COLO829 (cell line): ENCODE data around the gene TNS1.

ENCODE experiments used
- DNase-seq: peaks from one replicate; pipeline ENCODE4 v3.0.0; 2012; ENCODE audit warnings: low spot score

The TNS1 gene

DNA sequence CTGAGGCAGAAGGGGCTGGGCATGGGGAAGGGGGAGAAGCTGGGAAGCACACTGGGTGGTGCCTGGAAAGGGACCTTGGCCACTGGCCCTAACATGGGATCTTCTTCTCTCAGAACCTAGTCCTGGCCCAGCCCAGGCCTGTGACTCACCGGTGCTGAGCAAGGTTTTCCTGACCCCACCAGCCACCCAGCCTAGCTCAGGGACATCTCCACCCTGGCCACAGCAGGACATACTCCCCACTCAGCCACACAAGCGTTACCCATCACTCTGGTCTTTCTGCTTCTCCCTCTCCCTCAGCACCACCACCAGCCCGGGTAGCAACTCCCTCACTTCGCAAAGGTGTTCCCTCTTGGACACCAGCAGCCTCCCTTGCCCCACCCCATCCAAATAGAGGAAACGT is 22.8 kb downstream of the TNS1 start:
- DNase-seq = no peak

DNA sequence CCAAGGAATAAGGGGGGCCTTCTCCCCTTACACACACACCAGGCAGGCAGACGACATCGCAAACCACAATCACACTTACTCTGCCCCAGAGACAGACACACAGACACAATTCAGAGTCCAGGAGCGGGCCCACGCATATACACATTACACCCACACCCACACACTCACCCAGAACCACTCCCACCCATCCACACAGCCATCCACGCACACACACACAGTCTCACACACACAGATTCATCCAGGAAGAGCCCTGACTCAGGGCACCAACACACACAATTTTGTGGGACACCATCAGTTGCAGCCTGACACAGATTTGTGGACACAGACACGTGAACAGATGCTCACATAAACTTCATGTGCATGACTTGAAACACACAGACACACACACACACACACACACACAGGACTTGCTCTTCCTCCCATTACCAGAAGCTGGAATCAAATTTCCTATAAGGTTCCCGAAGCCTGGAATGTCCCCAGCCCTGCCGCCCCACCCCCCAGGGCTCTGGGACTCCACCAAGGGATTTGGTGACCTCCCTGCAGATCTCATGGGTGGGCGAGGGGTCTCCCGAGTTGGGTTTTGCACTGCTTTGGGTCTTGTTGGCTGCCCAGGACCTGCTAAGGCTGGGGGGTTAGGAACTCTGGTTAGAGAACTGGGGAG is 23.5 kb downstream of the TNS1 start:
- DNase-seq = no peak

DNA sequence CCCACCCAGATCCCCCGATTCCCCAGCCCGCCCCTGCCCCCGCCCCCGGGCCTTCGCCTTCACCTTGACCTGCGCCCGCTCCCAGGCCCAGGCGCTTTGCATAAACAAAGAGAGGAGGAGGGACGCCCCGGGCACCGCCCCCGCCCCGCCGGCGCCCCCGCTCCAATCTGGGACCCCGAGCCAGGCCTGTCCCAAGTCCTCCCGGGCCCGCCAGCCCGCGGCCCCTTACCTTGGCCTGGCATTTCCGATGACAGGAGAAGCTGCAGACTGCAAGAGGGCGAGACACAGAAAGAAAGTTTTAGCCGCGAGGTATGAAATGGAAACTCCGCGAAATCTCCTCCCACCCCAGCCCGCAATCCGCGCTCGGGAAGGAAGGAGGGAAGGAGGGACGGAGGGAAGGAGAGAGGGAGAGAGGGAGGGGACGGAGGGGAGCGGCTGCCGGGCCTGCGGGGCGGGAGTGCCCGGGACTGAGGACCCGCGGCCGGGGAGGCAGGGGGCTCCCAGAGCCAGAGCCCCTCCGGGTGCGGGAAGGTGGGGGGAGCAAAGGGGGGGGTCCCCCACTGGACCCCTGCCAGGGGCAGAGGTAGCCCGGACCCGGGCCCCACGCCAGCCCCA is 24.2 kb downstream of the TNS1 start:
- no peak for DNase-seq

DNA sequence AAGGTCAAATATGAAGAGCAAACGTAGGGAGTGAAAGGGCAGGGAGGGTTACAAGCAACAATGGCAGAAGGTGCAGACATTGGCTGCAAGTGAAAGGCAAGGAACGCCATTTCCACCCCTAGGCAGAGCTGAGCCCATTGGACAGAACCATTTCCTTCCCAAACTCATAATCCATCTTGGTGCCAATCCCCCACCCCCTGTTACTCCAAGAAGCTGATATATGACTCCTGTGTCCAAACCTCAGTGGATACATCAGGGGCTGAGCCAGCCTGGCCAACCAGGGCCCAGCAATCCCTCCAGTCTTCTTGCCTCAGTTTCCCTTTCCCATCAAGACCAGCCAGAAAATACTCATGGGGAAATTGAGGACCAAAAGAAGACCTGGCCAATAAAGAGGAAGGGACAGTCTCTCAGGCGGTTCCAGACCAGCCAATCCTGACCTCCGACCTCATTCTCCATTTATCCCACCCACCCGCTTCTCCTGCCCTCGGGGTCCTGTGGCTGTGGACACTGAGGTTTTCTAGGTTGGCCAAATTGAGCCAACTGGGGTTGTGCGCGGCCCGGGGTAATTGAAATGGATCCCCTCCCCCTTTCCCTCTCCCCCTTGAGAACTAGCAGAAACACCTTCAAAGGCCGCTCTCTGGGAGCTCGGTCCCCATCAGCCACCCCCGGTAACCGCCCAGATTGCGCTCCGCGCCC is 24.8 kb downstream of the TNS1 start:
- no peak for DNase-seq

DNA sequence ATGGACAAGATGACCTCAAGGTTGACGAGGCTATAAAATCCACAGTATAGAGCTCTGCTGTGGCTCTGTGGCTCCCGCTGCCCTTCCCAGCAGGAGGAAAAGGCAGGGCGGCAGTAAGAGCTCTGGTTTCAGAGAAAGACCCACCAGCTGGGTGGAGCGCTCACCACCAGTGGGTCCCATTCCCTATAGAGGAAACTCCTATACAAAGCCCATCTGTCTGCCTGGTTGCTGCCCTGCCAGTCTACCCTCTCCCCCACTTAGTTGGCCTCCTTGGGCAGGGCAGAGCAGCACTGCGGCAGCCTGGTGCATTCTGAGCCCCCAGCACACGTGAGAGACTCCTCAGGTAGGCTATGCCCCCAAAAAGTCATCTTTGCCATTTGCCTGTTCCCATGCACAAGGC is 26.5 kb downstream of the TNS1 start:
- DNase-seq = no peak

DNA sequence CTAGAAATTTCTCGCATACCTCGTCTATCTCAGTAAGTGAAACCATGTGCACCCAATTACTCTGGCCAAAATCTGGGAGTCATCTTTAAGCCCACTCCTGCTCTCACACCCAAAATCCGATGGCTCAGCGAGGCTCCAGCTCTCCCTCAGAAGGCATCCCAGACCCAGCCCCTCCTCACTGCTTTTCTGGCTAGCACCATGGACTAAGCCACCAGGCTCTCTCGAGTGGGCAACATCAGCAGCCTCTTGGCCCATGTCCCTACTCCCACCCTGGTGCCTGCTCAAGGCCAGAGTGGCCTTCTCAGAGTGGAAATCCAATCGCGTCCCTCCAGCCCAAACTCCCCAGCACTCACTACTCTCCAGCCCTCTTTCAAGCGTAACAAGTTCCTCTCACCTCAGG is 27.2 kb downstream of the TNS1 start:
- no peak for DNase-seq

DNA sequence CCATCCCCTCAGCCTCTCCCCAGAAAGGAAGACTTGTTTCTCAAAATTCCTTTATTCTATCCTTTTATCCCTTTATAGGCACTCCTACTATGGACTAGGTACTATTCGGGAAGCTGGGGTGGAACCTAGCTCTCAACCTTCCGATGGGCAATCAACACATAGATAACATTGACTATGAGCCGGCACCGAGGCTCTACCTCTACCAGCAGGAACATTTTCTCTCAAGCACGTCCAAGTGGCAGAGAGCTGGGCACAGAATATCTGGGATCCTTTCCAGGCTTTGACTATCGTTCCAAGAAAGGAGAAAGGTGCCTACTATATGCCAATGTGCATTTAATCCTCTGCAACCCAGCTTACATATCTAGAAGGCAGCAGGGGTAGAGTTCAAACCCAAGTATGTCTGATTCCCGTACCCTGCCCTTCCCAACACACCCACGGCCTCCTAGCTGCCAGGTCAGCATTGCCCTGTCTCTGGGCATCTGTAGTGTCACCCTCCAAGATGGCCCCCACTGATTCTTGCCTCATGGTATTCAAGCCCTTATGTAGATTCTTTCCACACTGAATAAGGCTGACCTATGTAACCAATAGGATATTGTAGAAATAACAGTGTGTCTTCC is 28.3 kb downstream of the TNS1 start:
- DNase-seq = no peak

DNA sequence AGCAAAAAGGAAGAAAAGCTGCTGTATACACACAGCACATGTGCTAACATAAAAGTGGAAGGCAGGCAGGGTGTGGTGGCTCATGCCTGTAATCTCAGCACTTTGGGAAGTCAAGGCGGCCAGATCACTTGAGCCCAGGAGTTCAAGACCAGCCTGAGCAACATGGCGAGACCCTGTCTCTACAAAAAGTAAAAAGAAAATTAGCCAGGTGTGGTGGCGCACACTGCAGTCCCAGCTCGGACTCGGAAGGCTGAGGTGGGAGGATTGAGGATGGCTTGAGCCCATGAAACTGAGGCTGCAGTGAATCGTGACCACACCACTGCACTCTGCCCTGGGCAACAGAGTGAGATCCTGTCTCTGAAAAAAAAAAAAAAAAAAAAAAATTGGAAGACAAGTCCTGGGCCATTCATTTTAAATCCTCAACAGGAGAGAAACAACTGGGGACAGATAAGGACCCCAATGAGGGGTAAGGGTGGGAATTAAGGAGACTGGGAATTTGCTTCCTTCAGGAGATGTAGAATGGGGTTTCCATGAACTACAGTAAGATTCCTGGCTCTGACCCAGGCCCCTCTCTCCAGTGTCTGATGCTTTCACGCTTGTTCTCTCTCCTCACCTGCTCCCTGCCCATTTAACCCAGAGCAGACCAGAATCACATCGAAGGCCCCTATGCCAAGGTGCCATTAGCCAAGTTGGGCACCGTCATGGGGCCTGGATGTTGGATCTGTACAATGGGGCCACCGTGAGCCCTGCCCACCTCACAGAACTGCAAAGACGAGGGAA is 29.6 kb downstream of the TNS1 start:
- DNase-seq = no peak

DNA sequence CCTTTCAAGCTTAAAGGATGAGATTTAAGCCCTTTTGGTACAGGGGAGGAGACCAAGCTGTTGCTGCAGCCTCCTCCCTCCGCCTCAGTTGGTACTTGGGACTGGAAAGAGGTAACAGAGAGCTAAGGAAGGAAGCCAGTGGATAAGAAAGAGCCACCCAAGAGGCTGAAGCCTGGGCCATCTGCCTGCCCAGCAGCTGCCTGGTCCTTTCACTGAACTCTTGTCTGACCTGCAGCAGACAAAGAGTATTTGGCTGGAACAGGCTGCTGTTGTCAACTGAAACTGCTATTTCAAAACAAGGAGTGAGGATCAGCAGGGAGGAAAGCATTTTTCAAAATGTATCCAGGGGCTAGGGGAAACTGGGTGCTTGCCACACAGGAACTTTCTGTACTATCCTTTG is 30.3 kb downstream of the TNS1 start:
- no peak for DNase-seq

DNA sequence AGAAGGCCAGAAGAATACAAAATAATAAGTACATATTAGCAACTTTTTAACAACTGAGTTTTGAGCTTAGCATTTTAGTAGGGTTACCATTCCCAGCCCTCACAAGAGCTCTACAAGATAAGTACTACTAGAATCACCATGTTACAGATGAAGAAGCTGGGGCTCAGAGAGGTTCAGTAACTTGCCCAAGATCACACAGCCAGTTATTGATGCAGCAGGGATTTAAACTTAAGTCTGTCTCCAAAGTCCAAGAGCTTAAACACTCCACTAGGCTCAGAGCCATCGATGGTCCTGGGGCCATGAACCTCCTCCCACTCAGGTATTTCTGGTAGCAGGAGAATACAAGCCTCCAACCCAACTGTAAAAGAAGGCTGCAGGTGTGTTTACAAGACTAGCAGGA is 30.8 kb downstream of the TNS1 start:
- no peak for DNase-seq

DNA sequence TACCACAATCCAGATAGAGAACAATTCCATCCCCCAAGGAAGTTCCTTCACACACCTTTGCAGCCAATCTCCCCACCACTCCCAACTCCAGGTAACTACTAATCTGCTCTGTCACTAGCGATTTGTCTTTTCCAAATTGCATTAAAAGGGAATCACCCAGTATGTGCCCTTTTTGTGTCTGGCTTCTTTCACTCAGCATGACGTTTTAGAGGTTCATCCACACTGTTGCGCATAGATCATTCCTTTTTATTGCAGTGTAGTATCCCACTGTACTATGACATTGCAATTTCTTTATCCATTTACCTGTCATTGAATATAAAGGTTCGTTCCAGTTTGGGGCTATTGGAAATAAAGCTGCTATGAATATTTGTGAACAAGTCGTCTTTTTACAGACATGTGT is 31.6 kb downstream of the TNS1 start:
- no peak for DNase-seq

DNA sequence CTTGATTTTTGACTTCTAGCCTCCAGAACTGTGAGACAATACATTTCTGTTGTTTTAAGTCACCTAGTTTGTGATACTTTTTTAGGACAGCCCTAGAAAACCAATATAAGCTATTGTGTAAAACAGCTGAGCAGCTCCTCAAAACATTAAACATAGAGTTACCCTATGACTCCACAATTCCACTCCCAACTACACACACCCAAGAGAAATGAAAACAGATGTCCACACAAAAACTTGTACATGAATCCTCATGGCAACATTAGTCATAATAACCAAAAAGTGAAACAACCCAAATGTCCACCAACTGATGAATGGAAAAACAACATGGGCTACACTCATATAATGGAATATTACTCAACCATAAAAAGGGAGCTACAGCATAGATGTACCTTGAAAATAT is 32.6 kb downstream of the TNS1 start:
- no peak for DNase-seq

DNA sequence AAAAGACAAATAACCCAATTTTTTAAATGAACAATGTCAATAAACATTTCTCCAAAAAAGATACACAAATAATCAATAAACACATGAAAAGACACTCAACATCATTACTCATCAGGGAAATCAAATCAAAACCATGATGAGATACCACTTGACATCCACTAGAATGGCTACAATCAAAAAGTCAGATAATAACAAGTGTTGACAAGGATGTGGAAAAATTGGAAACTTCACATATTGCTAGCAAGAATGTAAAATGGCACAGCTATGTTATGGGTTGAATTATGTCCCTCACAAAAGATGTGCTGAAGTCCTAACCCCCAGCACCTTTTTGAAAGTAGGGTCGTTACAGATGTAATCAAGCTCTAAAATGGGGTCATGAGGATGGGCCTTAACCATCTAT is 33.2 kb downstream of the TNS1 start:
- no peak for DNase-seq

DNA sequence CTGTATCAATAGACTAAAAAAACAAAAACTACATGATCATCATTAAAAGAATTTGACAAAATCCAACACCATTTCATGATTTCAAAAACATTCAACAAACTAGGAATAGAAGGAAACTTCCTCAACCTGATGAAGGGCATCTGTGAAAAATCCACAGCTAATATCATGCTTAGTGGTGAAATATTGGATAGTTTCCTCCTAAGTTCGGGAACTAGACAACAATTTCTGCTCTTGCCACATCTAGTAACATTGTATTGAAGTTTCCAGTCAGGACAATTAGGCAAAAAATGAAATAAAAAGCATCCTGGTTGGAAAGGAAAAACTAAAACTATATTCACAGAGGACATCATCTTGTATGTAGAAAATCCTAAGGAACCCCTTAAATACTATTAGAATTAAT is 34.8 kb downstream of the TNS1 start:
- no peak for DNase-seq

DNA sequence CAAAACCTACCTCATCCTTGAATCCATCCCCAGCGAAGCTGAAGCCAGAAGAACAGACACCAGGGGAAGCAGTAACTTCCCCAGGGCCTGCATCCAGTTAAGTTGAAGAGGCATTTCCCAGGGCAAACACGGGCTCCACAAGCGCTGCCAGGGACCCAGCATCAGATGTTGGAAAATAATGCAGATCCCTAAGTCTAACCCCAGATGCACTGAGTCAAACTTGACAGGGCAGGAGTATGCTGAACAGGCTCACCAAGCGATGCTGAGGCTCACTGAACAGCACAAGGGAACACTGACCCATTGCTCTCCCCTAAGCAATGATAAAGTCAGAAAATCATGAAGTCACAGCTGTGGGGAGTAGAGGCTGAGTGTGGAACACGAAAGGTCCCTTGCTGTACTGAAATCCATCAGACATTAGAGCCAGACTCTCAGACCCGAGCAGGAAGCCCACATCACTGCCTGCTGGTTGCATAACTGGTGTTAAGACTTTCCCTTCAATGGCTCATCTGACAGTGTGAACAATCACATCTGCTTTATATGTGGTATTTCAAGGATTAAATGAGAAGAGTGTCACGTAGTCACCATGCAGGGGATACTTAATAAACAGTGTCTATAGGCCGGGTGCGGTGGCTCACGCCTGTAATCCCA is 36.2 kb downstream of the TNS1 start:
- DNase-seq = no peak

DNA sequence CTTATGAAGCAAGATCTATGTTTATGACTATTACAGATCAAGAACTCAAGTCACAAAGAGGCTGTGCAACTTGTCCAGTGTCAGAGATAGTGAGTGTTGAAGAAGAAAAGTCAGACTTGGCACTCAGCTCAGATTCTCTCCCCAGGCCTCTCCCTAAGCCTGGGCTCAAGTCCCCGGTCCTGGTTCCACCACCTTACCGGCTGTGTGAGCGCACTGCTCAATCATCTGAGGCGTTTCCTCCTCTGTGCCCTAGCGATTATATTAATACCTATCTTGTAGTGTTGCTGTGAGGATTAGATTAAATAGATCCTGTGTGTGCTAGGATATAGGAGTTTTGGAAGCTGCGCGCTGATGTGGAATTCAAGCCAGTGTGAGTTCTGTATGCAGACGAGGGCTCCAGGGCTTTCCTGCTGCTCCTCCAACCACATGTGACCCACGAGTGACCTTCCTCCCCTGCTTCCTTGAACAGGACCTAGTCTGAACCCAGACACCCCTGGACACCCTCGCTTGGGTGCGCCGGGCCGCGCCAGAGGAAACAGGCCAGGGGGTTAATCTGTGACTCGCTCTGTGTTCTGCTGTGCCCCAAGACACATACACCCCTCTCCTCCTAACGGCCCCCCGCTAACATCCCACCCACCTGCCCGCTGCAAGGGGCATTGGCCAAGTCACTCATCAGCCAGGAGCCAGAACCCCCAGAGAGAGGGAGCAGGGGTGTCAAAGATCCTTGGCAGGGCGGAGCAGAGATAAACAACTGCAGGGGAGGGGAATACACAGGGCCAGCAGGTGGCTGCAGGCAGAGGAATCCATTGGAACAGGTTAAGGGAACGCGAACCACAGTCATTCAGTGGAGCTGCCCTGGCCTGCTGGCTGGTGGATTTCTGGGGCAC is 38.3 kb downstream of the TNS1 start:
- DNase-seq = no peak

DNA sequence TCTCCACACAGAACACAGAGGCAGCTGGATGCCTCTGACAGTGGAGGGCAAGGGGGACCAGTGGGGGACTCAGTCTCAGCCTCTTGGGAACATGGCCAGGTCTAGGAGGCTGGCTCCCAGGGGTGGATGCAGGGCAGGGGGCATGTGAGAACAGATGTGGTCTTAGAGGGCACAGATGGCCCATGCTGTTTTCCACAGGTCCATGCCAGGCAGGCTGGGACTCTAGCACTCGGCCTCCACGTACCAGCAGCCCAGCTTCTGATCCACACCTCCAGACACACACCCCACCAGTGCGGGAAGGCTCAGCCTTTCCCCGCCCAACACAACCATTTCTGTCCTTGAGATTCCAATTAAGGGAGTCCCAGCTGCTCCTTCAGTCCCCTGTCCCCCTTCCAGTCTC is 42.4 kb downstream of the TNS1 start:
- no peak for DNase-seq

DNA sequence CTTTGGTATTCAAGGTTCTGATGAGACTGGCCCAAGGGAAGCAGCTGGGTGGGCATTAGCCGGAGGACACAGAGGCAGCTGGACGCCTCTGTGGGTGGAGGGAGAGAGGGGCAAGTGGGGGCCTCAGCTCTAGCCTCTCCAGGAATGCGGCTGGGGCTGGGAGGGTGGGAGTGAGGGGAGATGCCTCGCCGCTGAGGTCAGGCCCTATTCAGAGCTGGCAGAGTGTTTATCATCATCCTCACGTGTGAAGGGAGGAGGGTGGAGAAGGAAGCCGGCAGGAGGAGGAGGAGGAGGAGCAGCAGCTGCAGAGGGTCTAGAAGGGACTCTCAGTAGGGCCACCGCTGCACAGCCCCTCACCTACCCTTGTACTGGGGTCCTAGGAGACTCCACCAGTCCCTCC is 43.1 kb downstream of the TNS1 start:
- no peak for DNase-seq

DNA sequence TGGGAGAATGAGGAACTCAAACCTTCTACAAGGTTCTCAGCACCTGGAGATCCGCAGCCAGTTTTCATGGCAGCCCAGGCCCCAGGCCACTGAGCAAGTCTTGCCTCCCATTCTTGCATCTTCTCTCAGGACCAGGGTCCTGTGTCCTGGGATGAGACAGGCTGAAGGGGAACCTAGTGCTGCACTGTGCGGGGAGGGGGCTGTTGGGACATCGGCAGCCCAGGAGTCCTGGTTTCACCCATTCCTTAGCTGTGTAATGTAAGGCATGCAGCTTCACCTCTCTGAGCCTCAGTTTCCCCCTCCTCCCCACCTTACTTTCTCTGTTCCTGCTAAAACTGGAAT is 43.9 kb downstream of the TNS1 start:
- DNase-seq = no peak

DNA sequence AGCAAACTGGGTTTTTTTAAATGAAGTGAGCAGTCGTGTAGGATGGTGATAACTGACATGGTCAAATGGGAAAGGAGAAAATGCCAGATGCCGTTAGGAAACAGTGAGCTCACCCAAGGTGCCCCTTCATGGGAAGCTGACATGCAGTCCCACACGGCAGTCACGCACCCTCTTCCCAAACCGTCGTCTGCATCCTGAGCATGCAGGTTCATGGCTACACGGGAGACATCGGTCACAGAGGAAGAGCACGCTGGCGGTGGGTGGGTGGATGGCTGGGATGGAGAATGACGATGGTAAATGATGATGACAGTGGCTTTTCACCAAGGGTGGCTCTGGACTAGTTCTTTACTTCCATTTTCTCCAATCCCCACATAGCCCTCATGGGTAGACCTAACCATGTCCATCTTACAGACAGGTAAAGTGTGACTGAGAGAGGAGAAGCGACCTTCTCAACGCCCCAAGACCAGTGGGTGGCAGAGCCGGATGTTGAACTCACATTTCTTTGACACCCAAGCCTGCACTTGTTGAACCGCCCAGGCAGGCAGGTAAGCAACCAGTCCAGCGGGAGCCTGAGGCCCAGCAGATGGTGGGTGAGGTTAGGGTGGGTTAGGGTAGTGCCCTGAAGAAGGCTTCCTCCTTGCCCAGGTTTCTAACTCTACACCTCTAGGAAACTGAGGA is 44.5 kb downstream of the TNS1 start:
- no peak for DNase-seq
